ENCODE results near the gene CDH23.

Gene CDH23

GRCh38 chr10:71468363-71469094 is 71.8 kb downstream of the CDH23 start:
- no peak for TF ChIP-seq CTCF (IDR thresholded peaks at IDR 0.05)

- TF ChIP-seq CTCF (IDR thresholded peaks at IDR 0.05) = no peak
Measured at GRCh38 chr10:71471006-71471405, 74.3 kb downstream of the CDH23 start.

GRCh38 chr10:71471957-71472365 is 75.2 kb downstream of the CDH23 start:
- no peak for TF ChIP-seq CTCF (IDR thresholded peaks at IDR 0.05)

GRCh38 chr10:71472466-71472865 is 75.7 kb downstream of the CDH23 start:
- TF ChIP-seq CTCF (IDR thresholded peaks at IDR 0.05) = no peak

- TF ChIP-seq CTCF (IDR thresholded peaks at IDR 0.05) = no peak
Measured at GRCh38 chr10:71472912-71473311, 76.2 kb downstream of the CDH23 start.

GRCh38 chr10:71473671-71474599 is 77.2 kb downstream of the CDH23 start:
- no peak for TF ChIP-seq CTCF (IDR thresholded peaks at IDR 0.05)

- TF ChIP-seq CTCF (IDR thresholded peaks at IDR 0.05) = no peak
Measured at GRCh38 chr10:71474702-71475242, 78.1 kb downstream of the CDH23 start.

Measured in LNCAP (cell line).